CD4-positive, alpha-beta T cell treated with Interferon gamma for 1 hour (primary cell): ENCODE measurements around the gene DDX17.
A peak's percentile ranks its signal among the peaks of the same experiment; 100 is the strongest.

Experiments
- DNase-seq: peaks from one replicate; pipeline ENCODE4 v3.0.0-alpha.2; 2020

The DDX17 gene

GRCh38 chr22:38465673-38466490 lies 40.2 kb downstream of the DDX17 start:
- DNase-seq, result no peak

DNA sequence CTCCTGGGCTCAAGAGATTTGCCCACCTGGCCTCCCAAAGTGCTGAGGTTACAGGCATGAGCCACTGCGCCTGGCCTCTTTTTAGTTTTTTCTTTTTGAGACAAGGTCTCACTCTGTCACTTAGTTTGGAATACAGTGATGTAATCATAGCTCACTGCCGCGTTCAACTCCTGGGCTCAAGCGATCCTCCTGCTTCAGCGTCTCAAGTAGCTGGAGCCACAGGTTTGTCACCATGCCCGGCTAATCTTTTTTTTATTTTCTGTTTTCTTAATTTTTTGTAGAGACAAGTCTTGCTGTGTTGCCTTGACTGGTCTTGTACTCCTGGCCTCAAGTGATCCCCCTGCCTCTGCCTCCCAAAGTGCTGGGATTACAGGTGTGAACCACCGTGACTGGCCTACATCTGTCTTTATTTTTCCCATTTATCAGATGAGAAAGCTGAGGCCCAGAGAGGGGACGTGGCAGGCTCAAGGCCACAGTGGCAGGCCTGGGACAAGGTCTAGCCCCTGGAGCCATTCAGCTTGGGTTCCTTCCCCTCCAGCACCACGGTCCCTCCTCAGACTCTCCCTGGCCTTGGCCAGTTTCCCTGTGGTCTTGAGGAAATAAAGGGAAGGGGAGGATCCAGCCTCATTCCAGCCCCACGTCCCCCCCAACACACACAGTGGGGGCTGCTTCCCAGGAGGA lies 41.0 kb downstream of the DDX17 start:
- DNase-seq, result no peak

DNA sequence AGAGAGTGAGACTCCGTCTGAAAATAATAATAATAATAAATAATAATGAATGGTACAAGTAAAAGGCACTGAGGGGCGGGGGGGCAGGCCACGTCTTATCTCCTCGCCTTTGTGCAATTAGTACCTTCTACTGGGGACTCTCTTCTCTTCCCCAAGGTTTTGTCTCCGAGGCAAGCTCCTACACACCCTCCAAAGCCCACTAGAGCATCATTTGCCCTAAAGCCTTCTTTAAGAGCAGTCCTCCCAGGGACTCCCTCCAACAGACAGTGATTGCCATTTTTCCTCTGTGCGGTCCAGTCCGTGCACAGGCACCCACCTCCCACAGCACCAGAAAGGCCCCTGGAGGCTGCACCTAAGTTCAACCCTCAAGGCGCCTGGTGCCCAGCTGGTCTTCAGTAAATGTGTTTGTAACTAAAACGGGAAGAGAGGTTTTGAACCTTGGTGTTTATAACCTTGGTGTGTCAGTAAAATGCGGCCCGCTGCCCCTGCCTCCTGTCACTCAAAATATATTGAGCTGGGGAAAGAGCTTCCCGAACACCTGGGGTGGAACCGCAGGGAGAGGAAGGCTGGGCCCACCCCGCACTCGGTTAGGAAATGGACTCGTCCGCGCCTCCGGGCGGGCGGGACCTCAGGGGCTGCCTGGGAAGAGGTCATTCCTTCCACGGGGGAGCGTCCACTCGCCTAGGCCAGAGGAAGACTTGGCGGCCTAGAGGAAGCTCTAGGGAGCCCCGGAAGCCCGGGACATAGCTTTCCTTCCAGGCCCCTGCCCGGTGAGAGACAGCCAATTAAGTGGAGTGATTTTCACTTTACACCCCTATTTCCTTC lies 42.9 kb downstream of the DDX17 start:
- no peak for DNase-seq

- DNase-seq, result peak; percentile 16
Observed at GRCh38 chr22:38461414-38462081, 44.6 kb downstream of the DDX17 start.

GRCh38 chr22:38461057-38461413 lies 45.1 kb downstream of the DDX17 start:
- DNase-seq, result no peak

- DNase-seq, result no peak
Observed at GRCh38 chr22:38460426-38460840, 45.7 kb downstream of the DDX17 start.

DNA sequence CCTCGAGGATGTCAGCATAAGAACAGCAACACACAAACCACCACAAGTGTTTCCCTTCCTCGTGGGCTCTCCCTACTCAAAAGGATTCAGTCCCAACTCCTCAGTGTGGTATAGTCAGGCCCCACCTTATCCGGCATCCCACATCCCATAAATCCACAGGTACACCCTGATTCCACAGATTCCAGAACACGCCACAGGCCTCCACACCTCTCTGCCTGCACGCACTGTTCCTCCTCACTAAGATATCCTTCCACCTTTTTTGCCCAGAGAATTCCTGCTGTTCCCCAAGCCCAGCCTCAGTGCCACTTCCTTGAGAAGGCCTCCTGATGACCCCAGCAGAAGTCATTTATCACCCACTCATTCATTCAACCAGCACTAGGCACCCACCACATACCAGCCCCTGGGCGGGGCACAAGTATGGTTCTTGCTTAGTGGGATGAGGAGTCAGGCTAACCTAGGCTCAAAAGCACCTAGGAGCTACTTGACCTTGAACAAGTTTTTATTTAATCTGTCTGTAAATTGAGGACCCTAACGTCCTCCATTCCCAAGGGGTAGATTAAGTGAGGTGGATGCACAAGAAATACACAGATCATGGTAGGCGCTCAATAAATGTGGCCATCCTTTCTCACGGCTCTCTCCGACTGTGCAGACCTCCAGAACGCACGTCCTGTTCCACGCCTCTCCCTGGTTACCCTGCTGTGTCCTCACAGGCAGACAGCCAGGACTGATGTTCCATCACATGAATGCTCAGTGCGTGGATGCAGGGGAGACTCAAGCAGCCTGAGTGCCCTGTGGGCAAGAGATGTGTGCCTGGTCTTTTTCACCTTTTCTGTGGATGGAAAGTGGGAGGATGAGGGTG lies 49.0 kb downstream of the DDX17 start:
- DNase-seq, result no peak

DNA sequence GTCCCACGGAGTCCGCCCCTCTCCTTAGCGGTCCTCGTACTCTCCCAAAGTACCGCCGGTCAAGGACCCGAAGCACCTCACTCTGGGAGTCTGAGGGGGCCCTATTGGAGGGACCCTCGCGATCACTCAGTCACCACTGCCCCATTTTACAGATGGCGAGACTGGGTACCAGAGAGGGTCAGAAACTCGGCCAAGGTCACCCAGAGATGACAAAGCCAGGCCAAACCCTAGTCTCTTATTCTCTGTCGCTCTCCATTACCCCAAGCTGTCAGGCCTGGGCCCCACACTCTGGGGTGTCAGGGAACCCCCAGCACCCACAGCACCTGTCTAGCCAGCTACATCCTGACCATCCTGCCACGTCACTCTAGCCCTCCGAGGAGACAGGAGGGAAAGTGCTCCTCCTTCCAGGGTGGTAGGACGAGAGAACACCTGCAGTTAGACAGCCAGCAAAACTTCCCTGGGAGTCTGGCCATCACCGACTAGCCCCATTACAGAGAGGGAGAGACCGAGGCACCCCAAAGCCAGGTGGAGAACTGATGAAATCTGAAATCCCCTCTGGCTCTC lies 49.8 kb downstream of the DDX17 start:
- DNase-seq, result no peak

DNA sequence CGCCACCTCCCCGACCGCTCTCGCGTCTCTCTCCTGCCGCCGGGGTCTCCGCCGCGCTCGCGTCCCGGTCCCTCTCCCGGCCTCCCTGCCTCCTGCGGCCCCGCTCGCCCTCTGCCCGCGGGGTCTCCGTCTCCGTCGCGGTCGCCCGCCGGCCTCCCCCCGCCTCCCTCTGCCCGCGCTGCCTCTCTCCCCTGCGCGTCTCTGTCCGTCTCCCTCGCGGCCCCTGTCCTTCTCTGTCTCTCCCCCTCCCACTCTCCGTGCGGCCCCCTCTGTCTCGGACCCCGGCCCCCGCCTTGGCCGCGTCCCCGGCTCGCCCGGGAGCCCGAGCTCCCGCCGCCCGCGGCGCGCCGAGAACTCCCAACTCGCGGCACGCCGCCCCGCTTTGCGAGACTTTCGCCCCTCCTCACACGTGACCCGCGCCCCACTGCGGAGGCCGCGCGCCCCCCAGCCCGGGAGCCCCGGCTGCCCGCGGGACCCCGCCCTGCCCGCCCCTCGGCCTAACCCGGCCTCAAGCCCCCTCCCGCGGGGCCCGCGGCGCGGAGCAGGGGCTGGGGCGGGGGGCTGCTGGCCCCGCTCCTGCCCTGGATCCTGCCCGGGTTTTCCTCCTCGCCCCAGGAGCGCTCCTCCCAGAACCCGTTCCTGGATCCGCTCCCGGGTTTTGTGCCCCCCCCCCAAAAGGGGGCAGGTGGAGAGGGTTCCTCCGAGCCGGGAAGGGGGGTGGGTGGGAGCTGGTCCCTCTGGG lies 50.4 kb downstream of the DDX17 start:
- no peak for DNase-seq

- DNase-seq, result no peak
Observed at GRCh38 chr22:38455076-38455529, 51.0 kb downstream of the DDX17 start, which contains the start of gene KCNJ4. Gene KCNJ4 (minus strand): TSS chr22:38455199. CDS start chr22:38428132, 27,067 bp downstream.

GRCh38 chr22:38454353-38455075 lies 51.6 kb downstream of the DDX17 start:
- peak; percentile 11 for DNase-seq

DNA sequence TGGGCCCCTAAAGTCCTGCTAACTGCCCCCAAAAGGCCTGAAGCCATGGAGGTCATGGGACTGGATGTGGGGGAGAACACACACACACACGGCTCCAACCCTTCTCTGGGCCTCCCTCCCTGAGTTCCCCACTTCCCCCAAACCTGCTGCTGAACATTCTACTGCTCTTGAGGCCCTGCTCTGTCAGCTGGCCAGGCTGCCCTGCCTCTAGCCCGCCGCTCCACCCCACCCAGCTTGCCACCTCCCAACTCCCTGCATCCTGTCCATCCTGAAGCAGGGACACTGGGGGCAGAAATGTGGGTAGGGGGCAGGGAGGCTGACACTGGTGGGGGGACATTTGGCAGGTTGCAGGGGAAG lies 52.1 kb downstream of the DDX17 start:
- DNase-seq, result no peak

DNA sequence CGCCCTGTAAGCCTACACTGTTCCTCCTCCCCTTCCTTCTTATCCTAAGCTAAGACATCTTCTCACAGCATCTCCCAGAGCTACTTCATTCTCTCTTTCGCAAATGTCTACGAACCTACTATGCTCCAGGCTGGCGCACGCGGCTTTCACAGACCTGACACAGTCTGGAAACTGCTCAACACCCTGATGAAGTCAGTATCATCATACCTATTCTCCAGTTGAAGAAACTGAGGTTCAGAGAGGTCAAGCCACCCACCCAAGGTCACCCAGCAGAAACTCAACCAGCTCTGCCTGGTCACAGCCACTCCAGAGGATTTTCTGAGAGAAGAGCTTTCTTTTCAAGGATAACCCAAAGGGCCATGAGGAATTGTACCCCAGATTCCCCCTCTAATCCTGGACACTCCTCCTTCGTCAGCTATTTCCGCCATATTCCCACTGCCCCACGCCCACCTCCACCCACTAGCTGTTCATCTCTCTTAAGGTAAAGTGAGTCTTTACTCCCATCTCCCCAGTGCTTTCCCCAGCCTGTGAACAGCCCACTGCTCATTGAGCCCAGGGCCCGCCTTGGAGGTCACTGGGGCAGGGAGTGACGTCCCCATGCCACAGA lies 52.9 kb downstream of the DDX17 start:
- DNase-seq, result no peak

DNA sequence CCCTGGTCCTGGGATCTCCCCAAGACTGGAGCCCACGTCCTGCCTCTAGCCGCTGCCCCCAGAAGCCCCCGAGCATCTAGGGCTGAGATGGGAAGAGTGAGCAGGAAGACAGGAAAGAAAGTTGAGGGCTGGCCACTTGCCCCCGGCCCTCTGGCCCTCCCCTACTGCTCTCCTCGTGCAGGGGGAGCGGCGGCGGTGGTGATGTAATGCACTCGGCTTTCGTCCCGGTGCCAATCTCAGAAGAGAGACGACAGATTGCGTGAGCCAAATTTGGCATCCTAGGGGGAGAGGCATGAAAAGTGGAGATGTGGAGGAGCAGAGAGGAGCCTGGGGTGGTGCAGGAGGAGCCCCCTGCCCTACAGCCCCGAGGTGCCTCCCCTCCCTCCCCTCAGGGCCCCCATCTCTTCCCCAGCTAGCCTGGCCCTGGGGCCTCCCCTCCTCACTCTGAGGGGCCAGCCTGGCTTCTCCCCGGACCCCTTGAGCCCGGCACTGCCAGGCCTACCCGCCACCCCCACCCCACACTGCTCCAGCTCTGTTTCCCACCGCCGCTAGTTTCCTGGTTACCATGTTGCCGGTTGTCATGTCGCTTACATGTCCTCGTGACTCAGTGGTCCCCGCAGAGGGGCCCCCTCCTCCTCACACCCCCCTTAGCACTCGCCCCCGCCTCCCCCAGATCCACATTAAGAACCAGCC lies 53.6 kb downstream of the DDX17 start:
- no peak for DNase-seq

DNA sequence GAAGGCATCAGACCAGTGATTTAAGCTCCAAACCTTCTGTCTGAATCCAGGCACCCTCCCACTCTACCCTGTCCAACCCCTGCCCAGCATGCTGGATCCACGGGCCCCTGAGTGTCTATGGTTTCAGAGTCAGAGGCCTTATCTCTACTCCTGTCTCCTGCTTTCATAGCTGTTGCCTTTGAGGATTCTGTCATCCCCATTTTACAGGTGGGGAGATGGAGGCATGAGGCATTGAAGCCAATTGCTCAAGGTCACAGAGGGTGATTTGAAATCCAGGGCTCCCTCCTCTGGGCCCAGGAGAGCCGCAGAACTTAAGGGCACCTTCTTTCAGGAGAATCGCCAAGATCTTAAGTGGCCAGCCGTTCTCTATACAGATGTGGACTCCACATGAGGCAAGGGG lies 54.2 kb downstream of the DDX17 start:
- no peak for DNase-seq

- DNase-seq, result no peak
Observed at GRCh38 chr22:38451404-38451803, 54.7 kb downstream of the DDX17 start.

- DNase-seq, result no peak
Observed at GRCh38 chr22:38450234-38450797, 55.8 kb downstream of the DDX17 start.

DNA sequence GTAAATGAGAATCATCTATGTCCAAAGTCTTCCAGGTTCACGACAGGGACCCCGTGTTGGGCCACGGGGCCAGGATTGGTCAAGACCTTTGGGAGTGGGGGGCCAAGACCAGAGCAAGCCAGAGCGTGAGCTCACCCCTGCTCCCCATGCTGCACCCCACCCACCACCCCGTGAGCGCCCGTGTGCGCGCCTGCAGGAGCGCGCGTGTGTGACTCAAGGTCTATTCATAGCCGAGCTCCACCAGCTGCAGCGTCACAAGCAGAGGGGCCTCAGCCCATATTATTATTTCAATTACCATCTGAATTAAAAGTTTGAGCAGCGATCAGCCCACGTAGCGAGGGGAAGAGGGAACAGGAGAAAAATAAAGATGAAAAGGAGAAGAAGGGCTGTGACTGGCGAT lies 56.3 kb downstream of the DDX17 start:
- no peak for DNase-seq
